ENCODE measurements around the gene CCT7. TPM values are rescaled to one million over a fixed set of nuclear protein-coding genes. Genes with fewer than 3 reads are reported as not detected.
A peak's percentile ranks its signal among the peaks of the same experiment; 100 is the strongest.

CCT7 gene
- polyA plus RNA-seq, 1 experiment: 331 TPM

DNA sequence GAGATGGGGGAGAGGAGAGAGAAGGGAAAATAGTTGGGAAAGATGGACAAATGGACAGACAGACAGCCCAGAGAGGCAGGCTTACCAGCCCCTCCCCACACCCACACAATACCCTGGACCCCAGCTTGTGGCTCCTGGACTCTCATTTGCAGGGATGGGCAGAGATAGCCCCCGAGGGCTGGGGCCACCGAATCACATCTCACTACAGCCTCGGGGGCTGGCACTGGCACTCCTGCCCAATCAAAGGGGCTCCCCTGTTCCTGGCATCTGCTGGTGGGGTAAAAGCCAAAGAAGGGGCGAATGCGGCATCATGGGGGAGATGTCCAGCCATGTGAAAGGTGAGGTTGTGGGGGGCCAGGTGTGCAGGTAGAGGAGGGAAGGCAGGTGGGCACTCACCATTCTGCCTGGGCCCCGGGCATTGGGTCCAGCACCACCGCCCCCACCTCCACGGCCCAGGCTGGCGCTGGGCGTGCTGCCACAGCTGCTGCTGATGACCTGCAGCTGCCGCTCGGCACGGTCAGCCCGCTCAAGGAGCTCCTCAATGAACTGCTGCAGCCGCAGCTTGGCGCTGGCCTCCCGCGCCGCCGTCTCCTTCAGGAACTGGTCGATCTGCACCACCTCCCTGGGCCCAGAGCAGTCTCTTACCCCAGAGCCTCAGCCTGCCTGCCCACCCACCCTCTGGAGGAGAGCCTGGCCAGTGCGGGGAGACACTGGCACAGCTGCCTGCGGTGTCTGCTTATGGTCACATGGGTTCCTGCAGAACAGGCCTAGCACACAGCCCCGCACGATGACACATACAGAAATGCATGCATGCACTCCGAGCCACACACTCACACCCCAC lies 32.2 kb downstream of the CCT7 start:
- H3K4me3 ChIP-seq (ENCODE audit: low read depth, low read length): no peak overlapping the region
- POLR2A ChIA-PET: no interaction called here
- DNase-seq (ENCODE audit: low read depth, low spot score): no peak
- H3K27me3 ChIP-seq (ENCODE audit: control insufficient read depth, insufficient read depth, low read length): peaks cover 27% of the 10 kb centered on the region
- H3K9me3 ChIP-seq (ENCODE audit: control insufficient read depth, insufficient read depth, low read length): no peaks in the 10 kb centered on the region; the same call in 1 of the 2 replicates
- CTCF ChIA-PET: no interaction called here
- H3K27ac ChIP-seq (ENCODE audit: low read depth, low read length): no peak overlapping the region
- TF ChIP-seq, protein P1, sequence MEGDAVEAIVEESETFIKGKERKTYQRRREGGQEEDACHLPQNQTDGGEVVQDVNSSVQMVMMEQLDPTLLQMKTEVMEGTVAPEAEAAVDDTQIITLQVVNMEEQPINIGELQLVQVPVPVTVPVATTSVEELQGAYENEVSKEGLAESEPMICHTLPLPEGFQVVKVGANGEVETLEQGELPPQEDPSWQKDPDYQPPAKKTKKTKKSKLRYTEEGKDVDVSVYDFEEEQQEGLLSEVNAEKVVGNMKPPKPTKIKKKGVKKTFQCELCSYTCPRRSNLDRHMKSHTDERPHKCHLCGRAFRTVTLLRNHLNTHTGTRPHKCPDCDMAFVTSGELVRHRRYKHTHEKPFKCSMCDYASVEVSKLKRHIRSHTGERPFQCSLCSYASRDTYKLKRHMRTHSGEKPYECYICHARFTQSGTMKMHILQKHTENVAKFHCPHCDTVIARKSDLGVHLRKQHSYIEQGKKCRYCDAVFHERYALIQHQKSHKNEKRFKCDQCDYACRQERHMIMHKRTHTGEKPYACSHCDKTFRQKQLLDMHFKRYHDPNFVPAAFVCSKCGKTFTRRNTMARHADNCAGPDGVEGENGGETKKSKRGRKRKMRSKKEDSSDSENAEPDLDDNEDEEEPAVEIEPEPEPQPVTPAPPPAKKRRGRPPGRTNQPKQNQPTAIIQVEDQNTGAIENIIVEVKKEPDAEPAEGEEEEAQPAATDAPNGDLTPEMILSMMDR (IDR thresholded peaks at IDR 0.05; ENCODE audit: low read depth, low read length): no peak

DNA sequence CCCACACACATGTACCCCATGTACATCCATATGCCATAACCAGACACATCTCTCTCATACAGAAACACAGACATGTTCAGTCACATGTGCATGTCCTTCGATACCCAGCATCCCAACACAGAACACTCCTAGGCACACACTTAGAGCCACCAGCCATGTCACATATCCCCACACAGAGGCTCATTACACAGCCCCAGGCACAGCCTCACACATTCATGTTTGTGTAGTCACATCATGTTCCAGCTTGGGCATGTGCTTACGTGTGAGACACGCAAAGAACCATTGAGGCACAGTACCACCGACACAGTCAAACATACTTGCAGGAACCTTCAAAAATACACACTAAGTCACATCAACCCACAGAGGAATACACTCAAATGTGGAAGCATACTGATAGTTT lies 32.9 kb downstream of the CCT7 start:
- TF ChIP-seq, protein P1 (IDR thresholded peaks at IDR 0.05; ENCODE audit: low read depth, low read length): no peak
- DNase-seq (ENCODE audit: low read depth, low spot score): no peak
- H3K27me3 ChIP-seq (ENCODE audit: control insufficient read depth, insufficient read depth, low read length): peaks cover 27% of the 10 kb centered on the region
- no peak overlapping the region for H3K27ac ChIP-seq (ENCODE audit: low read depth, low read length)
- H3K4me3 ChIP-seq (ENCODE audit: low read depth, low read length): no peak overlapping the region
- POLR2A ChIA-PET: no interaction called here
- CTCF ChIA-PET: interaction anchor here (1.1 kb wide), 1 partner anchor 23 kb away, joined by 4 read pairs; no protein-coding TSS in a partner anchor
- H3K9me3 ChIP-seq (ENCODE audit: control insufficient read depth, insufficient read depth, low read length): no peaks in the 10 kb centered on the region; the same call in 1 of the 2 replicates

DNA sequence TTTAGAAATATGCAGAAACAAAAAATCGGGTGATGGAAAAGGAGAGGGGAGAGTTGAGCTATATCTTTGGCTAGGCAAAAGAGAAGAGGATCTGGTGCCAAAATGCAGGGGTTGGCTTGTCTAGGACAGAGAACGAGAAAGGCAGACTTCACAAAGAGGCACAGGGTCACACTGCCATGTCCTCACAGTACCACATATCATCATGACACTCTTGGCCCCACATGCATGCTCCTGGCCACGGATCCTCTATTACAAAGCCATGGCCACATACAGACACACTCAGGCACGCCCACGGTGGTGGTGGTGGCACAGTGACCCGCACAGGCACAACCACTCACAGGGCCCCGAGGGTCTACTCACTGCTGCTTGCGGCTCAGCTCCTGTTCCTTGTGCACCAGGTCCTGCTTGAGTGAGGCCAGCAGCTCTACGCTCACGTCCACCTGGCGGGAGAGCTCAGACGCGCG lies 34.3 kb downstream of the CCT7 start:
- Histone ChIP-seq H3K9me3 (ENCODE audit: control insufficient read depth, insufficient read depth, low read length) (no peaks in the 10 kb centered on the region; the same call in 1 of the 2 replicates), H3K27ac (ENCODE audit: low read depth, low read length) (no peak overlapping the region), H3K27me3 (ENCODE audit: control insufficient read depth, insufficient read depth, low read length) (peaks cover 27% of the 10 kb centered on the region), H3K4me3 (ENCODE audit: low read depth, low read length) (no peak overlapping the region)
- POLR2A ChIA-PET: interaction anchor here (1.0 kb wide), 2 partner anchors 18 to 34 kb away, joined by 3 to 4 read pairs; partner anchors contain the start of gene CCT7
- CTCF ChIA-PET: interaction anchor here (0.6 to 1.3 kb wide), 3 partner anchors 21 to 117 kb away, joined by 4 to 5 read pairs (median 4); partner anchors contain the start of gene ALMS1
- DNase-seq (ENCODE audit: low read depth, low spot score): no peak
- TF ChIP-seq, protein P1 (IDR thresholded peaks at IDR 0.05; ENCODE audit: low read depth, low read length): no peak

DNA sequence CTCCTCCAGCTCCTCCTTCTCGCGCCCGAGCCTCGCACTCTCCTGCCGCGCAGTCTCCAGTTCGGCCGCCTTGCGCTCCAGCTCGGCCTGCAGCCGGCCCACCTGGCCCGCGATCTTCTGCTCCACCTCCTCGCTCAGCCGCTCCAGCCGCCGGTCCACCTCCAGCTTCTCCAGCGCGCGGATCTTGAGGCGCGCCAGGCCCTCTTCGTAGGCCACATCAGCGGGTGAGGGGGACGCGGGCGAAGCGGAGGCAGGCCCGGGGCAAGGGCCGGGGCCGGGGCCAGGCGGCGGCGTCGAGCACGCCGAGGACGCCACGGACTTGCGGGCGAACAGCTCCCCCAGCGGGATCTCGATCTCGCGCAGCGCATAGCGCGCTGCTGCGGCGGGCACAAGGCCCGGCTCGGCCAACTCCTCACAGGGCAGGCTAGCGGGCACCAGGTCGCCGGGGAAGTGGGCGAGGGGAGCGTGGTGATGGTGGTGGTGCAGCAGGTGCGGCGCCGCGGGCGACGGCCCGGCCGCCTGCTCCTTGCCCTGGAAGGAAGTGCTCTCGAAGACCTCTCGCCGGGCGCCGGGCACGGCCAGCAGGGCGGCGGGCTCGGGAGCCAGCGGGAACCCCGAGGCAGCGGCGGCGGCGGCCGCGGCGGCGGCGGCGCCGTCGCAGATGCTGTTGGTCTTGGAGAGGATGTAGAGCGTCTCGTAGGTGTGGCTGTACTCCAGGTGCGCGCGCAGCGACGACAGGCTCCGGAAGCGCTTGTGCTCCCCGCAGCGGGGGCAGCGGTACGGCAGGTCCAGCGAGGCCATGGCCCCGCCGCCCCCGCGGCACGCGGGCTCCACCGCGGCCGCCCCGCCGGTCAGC lies 35.0 kb downstream of the CCT7 start:
- Histone ChIP-seq H3K27me3 (ENCODE audit: control insufficient read depth, insufficient read depth, low read length) (peaks cover 27% of the 10 kb centered on the region), H3K4me3 (ENCODE audit: low read depth, low read length) (no peak overlapping the region), H3K9me3 (ENCODE audit: control insufficient read depth, insufficient read depth, low read length) (no peaks in the 10 kb centered on the region; the same call in 1 of the 2 replicates), H3K27ac (ENCODE audit: low read depth, low read length) (no peak overlapping the region)
- TF ChIP-seq, protein P1 (IDR thresholded peaks at IDR 0.05; ENCODE audit: low read depth, low read length): peak; percentile 18
- ChIA-PET POLR2A (interaction anchor here (1.0 kb wide), 2 partner anchors 18 to 35 kb away, joined by 3 to 4 read pairs; partner anchors contain the start of gene CCT7), CTCF (interaction anchor here (0.6 to 1.3 kb wide), 2 partner anchors 22 to 117 kb away, joined by 4 to 5 read pairs; partner anchors contain the start of gene ALMS1)
- DNase-seq (ENCODE audit: low read depth, low spot score): no peak
